ENCODE measurements around the gene ZFPM1. TPM values are rescaled to one million over a fixed set of nuclear protein-coding genes. Genes with fewer than 3 reads are reported as not detected.

The ZFPM1 gene
- total RNA-seq (2022; extraction: Qiagen RNA extraction; ENCODE audit: low read depth): 5.6 to 9.4 TPM (median 8.7 TPM) in 5 replicates

DNA sequence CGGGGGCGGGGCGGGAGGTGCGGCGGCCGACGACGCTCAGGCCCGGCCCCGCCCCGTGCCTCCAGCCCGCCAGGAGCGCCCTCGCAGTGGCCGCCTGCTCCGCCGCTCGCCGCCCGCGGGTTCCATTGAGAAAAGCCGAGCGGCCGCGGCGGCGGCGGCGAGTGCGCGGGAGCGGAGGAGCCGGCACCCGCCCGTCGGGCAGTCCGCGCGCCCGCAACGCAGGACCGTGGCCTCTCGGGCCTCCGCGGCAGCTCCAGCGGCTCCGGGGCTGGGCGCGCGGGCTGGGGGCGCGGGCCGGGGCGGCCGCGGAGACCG, at the start of gene ZFPM1:
Gene ZFPM1 (plus strand): TSS at position 64 of the 315 bp plus-strand sequence. CDS start 359 bp downstream, outside the sequence.

DNA sequence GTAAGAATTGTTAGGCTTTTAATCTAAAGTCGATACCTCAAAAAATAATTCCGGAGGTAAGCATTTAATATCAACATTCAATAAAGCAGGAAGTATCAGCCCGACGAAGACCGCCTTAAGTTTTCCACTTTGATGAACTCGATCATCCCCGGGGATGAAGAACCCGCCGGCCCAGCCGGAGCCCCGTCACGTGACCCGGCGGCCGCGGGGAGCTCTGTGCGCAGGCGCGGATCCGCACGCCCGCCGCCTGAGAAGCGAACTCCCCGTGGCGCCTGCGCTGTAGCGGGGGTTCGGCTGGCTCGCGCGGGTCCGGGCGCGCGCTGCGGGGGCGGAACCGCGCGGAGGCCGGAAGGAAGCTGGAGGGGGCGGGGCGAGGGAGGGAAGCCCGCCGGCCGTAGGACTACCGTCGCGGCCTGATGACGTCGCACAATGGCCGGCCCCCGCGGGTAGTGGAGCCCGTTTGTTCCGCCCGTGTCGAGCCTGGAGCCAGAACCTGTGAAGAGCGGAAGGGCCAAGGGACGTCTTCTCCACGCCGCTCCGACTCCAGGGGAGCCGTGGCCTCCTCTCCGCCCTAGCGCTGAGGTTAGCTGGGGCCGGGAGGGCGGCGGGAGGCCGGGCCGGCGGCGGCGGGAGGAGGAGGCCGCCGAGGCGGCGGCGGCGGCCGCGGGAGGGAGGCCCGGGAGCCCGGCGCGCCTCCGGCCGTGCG, 117.1 kb downstream of the ZFPM1 start, which contains the start of gene ZC3H18:
Gene ZC3H18 (plus strand): TSS at position 419 of the 706 bp plus-strand sequence. CDS start 6,721 bp downstream, outside the sequence.

Other genes starting within 250 kb of the ZFPM1 start
- gene ZNF469, start 70.3 kb upstream of the ZFPM1 start, total RNA-seq (2022; extraction: Qiagen RNA extraction; ENCODE audit: low read depth): 7.6 to 16.0 TPM (median 11.1 TPM) in 5 replicates
- gene ZC3H18, start 117.1 kb downstream of the ZFPM1 start, total RNA-seq (2022; extraction: Qiagen RNA extraction; ENCODE audit: low read depth): 44.9 to 55.9 TPM (median 51.7 TPM) in 5 replicates
- gene IL17C, start 185.3 kb downstream of the ZFPM1 start, total RNA-seq (2022; extraction: Qiagen RNA extraction; ENCODE audit: low read depth): not detected in 5 replicates
- 204 to 316 TPM (median 278 TPM) in 5 replicates for gene CYBA, start 197.8 kb downstream of the ZFPM1 start, total RNA-seq (2022; extraction: Qiagen RNA extraction; ENCODE audit: low read depth)
- 19.8 to 25.9 TPM (median 20.2 TPM) in 5 replicates for gene MVD, start 209.8 kb downstream of the ZFPM1 start, total RNA-seq (2022; extraction: Qiagen RNA extraction; ENCODE audit: low read depth)
- 0.11 to 0.22 TPM in 2 of 5 replicates, not detected in the others for gene SNAI3, start 233.2 kb downstream of the ZFPM1 start, total RNA-seq (2022; extraction: Qiagen RNA extraction; ENCODE audit: low read depth)

Data from A549 treated with RU486 at 1 μM for 4 hours (cell line).